ENCODE results near the gene VIP.

VIP gene

DNA sequence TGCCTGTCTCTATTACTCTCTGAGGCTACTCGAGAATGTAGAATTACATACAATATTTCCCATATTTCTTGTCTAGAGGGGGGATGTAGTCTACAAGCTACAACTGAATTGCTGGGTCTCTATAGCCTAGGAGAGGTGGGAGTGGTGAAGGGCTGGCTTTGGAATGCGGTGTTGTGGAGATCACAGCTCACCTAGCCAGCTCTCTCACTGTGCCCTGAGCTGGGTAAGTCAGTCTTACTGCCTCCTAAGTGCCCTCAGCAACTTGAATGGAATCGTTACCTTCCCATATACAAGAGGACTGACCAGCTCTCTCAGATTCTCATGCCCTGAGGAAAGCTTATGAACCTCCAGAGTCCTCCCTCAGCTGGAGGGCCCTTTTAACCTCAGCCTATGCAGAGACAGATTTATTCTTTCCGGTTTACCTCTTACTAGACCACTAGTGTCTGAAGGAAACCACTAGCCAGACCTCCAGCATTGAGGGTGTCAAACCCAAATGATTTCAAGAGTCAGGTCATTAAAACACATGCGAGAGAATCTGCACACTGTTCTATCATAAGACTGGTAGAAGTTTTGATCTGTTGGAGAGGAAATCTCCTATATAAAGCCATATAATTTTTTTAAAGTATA, 20.6 kb downstream of the VIP start:
- Histone ChIP-seq H3K79me2 (ENCODE audit: low read length) (no peaks in the 10 kb centered on the region), H3K9ac (ENCODE audit: low read length) (no peak overlapping the region), H2AFZ (ENCODE audit: low read length) (no peak overlapping the region), H3K9me2 (replicated peaks; ENCODE audit: insufficient read depth, low read length) (no peaks in the 10 kb centered on the region), H4K20me1 (ENCODE audit: insufficient read depth, low read length) (no peaks in the 10 kb centered on the region), H3K27ac (ENCODE audit: low read length) (no peak overlapping the region), H3K36me3 (replicated peaks; ENCODE audit: insufficient read depth, low read length) (no peaks in the 10 kb centered on the region), H3K4me2 (ENCODE audit: low read depth, low read length) (no peak overlapping the region), H3K4me3 (ENCODE audit: low read length) (no peak overlapping the region), H3K4me1 (ENCODE audit: low read length) (no peaks in the 10 kb centered on the region), H3K27me3 (replicated peaks; ENCODE audit: insufficient read depth, low read length) (no peaks in the 10 kb centered on the region), H3K9me3 (replicated peaks; ENCODE audit: insufficient read depth, low read length) (no peaks in the 10 kb centered on the region), H3F3A (ENCODE audit: insufficient read depth, low read length) (no peaks in the 10 kb centered on the region)
- DNase-seq, result no peak
- TF ChIP-seq EZH2phosphoT487 (IDR thresholded peaks at IDR 0.05; ENCODE audit: low read length) (no peak), EZH2 (optimal IDR thresholded peaks at IDR 0.05; ENCODE audit: low read depth, low read length) (no peak)
- TF ChIP-seq, protein P1, sequence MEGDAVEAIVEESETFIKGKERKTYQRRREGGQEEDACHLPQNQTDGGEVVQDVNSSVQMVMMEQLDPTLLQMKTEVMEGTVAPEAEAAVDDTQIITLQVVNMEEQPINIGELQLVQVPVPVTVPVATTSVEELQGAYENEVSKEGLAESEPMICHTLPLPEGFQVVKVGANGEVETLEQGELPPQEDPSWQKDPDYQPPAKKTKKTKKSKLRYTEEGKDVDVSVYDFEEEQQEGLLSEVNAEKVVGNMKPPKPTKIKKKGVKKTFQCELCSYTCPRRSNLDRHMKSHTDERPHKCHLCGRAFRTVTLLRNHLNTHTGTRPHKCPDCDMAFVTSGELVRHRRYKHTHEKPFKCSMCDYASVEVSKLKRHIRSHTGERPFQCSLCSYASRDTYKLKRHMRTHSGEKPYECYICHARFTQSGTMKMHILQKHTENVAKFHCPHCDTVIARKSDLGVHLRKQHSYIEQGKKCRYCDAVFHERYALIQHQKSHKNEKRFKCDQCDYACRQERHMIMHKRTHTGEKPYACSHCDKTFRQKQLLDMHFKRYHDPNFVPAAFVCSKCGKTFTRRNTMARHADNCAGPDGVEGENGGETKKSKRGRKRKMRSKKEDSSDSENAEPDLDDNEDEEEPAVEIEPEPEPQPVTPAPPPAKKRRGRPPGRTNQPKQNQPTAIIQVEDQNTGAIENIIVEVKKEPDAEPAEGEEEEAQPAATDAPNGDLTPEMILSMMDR (IDR thresholded peaks at IDR 0.05; ENCODE audit: low read length), result no peak

DNA sequence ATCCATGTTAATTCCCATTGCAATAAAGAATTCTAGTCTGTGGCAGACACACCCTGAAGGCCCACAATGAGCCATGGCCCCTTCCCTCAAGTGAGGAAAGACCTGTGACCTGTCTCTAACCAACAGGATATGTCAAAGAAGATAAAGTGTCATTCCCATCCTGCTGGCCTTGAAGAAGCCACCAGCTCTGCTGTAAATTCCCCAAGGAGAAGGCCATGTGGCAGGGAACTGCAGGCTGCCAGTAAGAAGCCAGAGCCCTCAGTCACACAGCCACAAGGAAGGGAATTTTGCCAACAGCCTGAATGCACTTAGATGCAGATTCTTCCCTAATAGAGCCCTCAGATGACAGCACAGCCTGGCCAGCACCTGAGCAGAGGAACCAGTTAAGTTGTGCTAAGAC, 24.8 kb downstream of the VIP start:
- no peaks in the 10 kb centered on the region for H3K9me3 ChIP-seq (replicated peaks; ENCODE audit: insufficient read depth, low read length)

DNA sequence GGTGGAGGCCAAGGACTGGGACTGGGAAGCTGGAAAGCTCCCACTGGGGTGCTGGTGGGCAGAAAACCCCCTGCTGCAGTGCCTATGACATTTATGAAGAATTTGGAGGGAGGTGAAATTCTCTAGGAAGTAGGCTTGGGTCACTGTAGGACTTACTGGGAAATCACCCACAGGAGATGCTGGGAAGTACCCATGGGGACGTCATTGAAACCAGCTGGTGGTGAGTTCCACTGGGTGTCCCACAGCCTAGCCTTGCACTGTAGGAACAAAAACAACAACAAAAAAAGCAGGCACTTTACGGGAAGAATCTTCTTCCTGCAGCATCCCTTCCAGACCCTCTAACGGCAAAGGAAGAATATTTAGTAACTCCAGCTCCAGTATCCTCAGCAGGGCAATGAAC, 26.2 kb downstream of the VIP start:
- Histone ChIP-seq H3K4me1 (ENCODE audit: low read length) (no peaks in the 10 kb centered on the region), H3K79me2 (ENCODE audit: low read length) (no peaks in the 10 kb centered on the region), H4K20me1 (ENCODE audit: insufficient read depth, low read length) (no peaks in the 10 kb centered on the region), H2AFZ (ENCODE audit: low read length) (no peak overlapping the region), H3K9ac (ENCODE audit: low read length) (no peak overlapping the region), H3K27ac (ENCODE audit: low read length) (no peak overlapping the region), H3K9me3 (replicated peaks; ENCODE audit: insufficient read depth, low read length) (no peaks in the 10 kb centered on the region), H3K4me3 (ENCODE audit: low read length) (no peak overlapping the region), H3K4me2 (ENCODE audit: low read depth, low read length) (no peak overlapping the region), H3F3A (ENCODE audit: insufficient read depth, low read length) (no peaks in the 10 kb centered on the region), H3K27me3 (replicated peaks; ENCODE audit: insufficient read depth, low read length) (no peaks in the 10 kb centered on the region), H3K9me2 (replicated peaks; ENCODE audit: insufficient read depth, low read length) (no peaks in the 10 kb centered on the region), H3K36me3 (replicated peaks; ENCODE audit: insufficient read depth, low read length) (no peaks in the 10 kb centered on the region)
- TF ChIP-seq EZH2phosphoT487 (IDR thresholded peaks at IDR 0.05; ENCODE audit: low read length), result no peak
- TF ChIP-seq, protein P1 (IDR thresholded peaks at IDR 0.05; ENCODE audit: low read length), result no peak
- TF ChIP-seq EZH2 (optimal IDR thresholded peaks at IDR 0.05; ENCODE audit: low read depth, low read length), result no peak
- DNase-seq, result no peak

More for the DNA sequence above, 24.8 kb downstream of the VIP start:
- H3K36me3 ChIP-seq (replicated peaks; ENCODE audit: insufficient read depth, low read length), result no peaks in the 10 kb centered on the region
- H3K4me3 ChIP-seq (ENCODE audit: low read length), result no peak overlapping the region
- H4K20me1 ChIP-seq (ENCODE audit: insufficient read depth, low read length), result no peaks in the 10 kb centered on the region
- no peak overlapping the region for H3K27ac ChIP-seq (ENCODE audit: low read length)
- H2AFZ ChIP-seq (ENCODE audit: low read length), result no peak overlapping the region
- H3K9me2 ChIP-seq (replicated peaks; ENCODE audit: insufficient read depth, low read length), result no peaks in the 10 kb centered on the region
- TF ChIP-seq EZH2phosphoT487 (IDR thresholded peaks at IDR 0.05; ENCODE audit: low read length) (no peak), EZH2 (optimal IDR thresholded peaks at IDR 0.05; ENCODE audit: low read depth, low read length) (no peak)
- TF ChIP-seq, protein P1 (IDR thresholded peaks at IDR 0.05; ENCODE audit: low read length), result no peak
- H3F3A ChIP-seq (ENCODE audit: insufficient read depth, low read length), result no peaks in the 10 kb centered on the region
- no peaks in the 10 kb centered on the region for H3K27me3 ChIP-seq (replicated peaks; ENCODE audit: insufficient read depth, low read length)
- no peak overlapping the region for H3K9ac ChIP-seq (ENCODE audit: low read length)
- no peaks in the 10 kb centered on the region for H3K79me2 ChIP-seq (ENCODE audit: low read length)
- DNase-seq, result no peak
- no peaks in the 10 kb centered on the region for H3K4me1 ChIP-seq (ENCODE audit: low read length)
- no peak overlapping the region for H3K4me2 ChIP-seq (ENCODE audit: low read depth, low read length)
